ENCODE results near the gene RANGAP1.

GRCh38 chr22:41280854-41281253, 5.1 kb downstream of the RANGAP1 start:
- TF ChIP-seq CTCF (IDR thresholded peaks at IDR 0.05), result no peak
- no peak for TF ChIP-seq POLR2A (IDR thresholded peaks at IDR 0.05)

Measured in right lobe of liver (tissue), 4 donors.